Right lobe of liver (tissue), 4 donors: Measurements from ENCODE around the gene RASGRP2.

ENCODE experiments used
- CTCF ChIP-seq, 4 donors: fragments of 200-600 bp in 3 of 4; fragments of 450-650 bp in 1 of 4; IDR thresholded peaks; one replicate each; pipeline versions ENCODE4 v1.5.1 to v1.8.0; 2016 to 2022; ENCODE audit warnings: antibody characterized with exemption in 4 of 4, mild to moderate bottlenecking in 2 of 4
- POLR2A ChIP-seq: fragments of 450-650 bp; IDR thresholded peaks from one replicate; pipeline ENCODE4 v1.6.1; 2017; ENCODE audit warnings: antibody characterized with exemption, mild to moderate bottlenecking
- donor health status: DM: no; HTN: no; CAD: no.
- donor health status: DM: no; HTN: no; CAD: no.
- donor health status: DM: no; HTN: yes; CAD: no.

GRCh38 chr11:64729851-64730382 lies 14.0 kb downstream of the RASGRP2 start:
- no peak for TF ChIP-seq CTCF (IDR thresholded peaks at IDR 0.05)
- TF ChIP-seq POLR2A: no peak
